VCaP (cell line): ENCODE measurements around the gene SPN.
"Not testable (repeated sequence)": the region's sequence is repeated elsewhere in the genome, so short reads cannot be mapped to it uniquely, and the experiment has no call there.

Experiments
- H3K27ac ChIP-seq: fragments of 450-650 bp; 2 replicates; pipeline ENCODE4 v1.5.1; 2017
- CTCF ChIP-seq: fragments of 450-650 bp; conservative IDR thresholded peaks from 2 replicates; pipeline ENCODE4 v1.5.1; 2017; ENCODE audit warnings: mild to moderate bottlenecking, moderate library complexity

The SPN gene

GRCh38 chr16:29684679-29685078, 21.6 kb downstream of the SPN start:
- no peak for TF ChIP-seq CTCF
- H3K27ac ChIP-seq, result no peak overlapping the region

- H3K27ac ChIP-seq, result no peak overlapping the region
- TF ChIP-seq CTCF, result no peak
Measured at GRCh38 chr16:29686740-29687332, 23.8 kb downstream of the SPN start.

- H3K27ac ChIP-seq, result no peak overlapping the region
- TF ChIP-seq CTCF, result no peak
Measured at GRCh38 chr16:29687755-29688154, 24.7 kb downstream of the SPN start.

- no peak for TF ChIP-seq CTCF
- no peak overlapping the region for H3K27ac ChIP-seq
Measured at GRCh38 chr16:29688172-29688571, 25.1 kb downstream of the SPN start.

- not testable (repeated sequence) for H3K27ac ChIP-seq
Measured at GRCh38 chr16:29689490-29690351, 26.7 kb downstream of the SPN start.

- not testable (repeated sequence) for H3K27ac ChIP-seq
Measured at GRCh38 chr16:29692606-29693005, 29.6 kb downstream of the SPN start.

GRCh38 chr16:29694384-29695195, 31.5 kb downstream of the SPN start:
- no peak overlapping the region for H3K27ac ChIP-seq
- no peak for TF ChIP-seq CTCF

GRCh38 chr16:29695675-29696074, 32.6 kb downstream of the SPN start:
- not testable (repeated sequence) for H3K27ac ChIP-seq

- no peak for TF ChIP-seq CTCF
- no peak overlapping the region for H3K27ac ChIP-seq
Measured at GRCh38 chr16:29696881-29697331, 33.9 kb downstream of the SPN start.
